A549 (cell line): ENCODE measurements around the gene ERMN. TPM values are rescaled to one million over a fixed set of nuclear protein-coding genes. Genes with fewer than 3 reads are reported as not detected.

ENCODE experiments used
- ATAC-seq, 2 experiments: fragments of 200-7000 bp in 1 of 2; fragments of >200 bp in 1 of 2; cut with Nextera tagmentation in 1 of 2; cut with Tn5 transposase in 1 of 2; 3 replicates each; pipeline versions ENCODE4 v1.8.0 to v1.9.1; 2018 to 2020; ENCODE audit warnings: mild to moderate bottlenecking in 1 of 2, moderate library complexity in 1 of 2
- CTCF ChIA-PET: fragments of 300-600 bp; sonication (Branson Sonifier 250); formaldehyde crosslinking; extraction: SDS; loops from one replicate; lab custom pipeline; 2021; ENCODE audit warnings: antibody characterized with exemption, inconsistent platforms; lab: Yijun Ruan, JAX
- POLR2A ChIA-PET: fragments of 350-600 bp; formaldehyde crosslinking; extraction: SDS; loops from one replicate; lab custom pipeline; 2021; ENCODE audit warnings: antibody characterized with exemption, inconsistent platforms; lab: Yijun Ruan, JAX
- DNase-seq, 2 experiments: peaks; one replicate each; pipeline versions ENCODE4 v3.0.0 to v3.0.0-alpha.2; 2011 to 2016; ENCODE audit warnings: low read depth in 1 of 2, low spot score in 1 of 2
- FAIRE-seq: peaks from 2 replicates; lab custom pipeline; 2011; peaks lifted over from hg19 to GRCh38; lab: Jason Lieb, UNC
- H3K27ac ChIP-seq, 2 experiments: fragments of >200 bp; sonication (Bioruptor Twin); formaldehyde crosslinking; 3 replicates each; pipeline ENCODE4 v1.5.1; 2016 to 2017
- H3K4me1 ChIP-seq: fragments of >200 bp; sonication (Bioruptor Twin); formaldehyde crosslinking; 3 replicates; pipeline ENCODE4 v1.6.1; 2016
- H3K4me2 ChIP-seq: fragments of >200 bp; sonication (Bioruptor Twin); formaldehyde crosslinking; 3 replicates; pipeline ENCODE4 v1.6.1; 2016
- H3K4me3 ChIP-seq: fragments of >200 bp; sonication (Bioruptor Twin); formaldehyde crosslinking; 3 replicates; pipeline ENCODE4 v1.5.1; 2016
- H3K9me3 ChIP-seq: fragments of >200 bp; sonication (Bioruptor Twin); formaldehyde crosslinking; 3 replicates; pipeline ENCODE4 v1.6.1; 2016
- CBX2 ChIP-seq: fragments of 200-600 bp; sonication (generic); IDR thresholded peaks from 2 replicates; pipeline ENCODE4 v1.6.1; 2016; ENCODE audit warnings: low read depth, mild to moderate bottlenecking, borderline replicate concordance
- CHD2 ChIP-seq: fragments of 150-350 bp; IDR thresholded peaks from 2 replicates; pipeline ENCODE4 v1.6.1; 2014; ENCODE audit warnings: low read length; ENCODE audit not compliant: partially characterized antibody
- ELK1 ChIP-seq: fragments of 150-350 bp; IDR thresholded peaks from 2 replicates; pipeline ENCODE4 v1.6.1; 2014; ENCODE audit warnings: low read depth, mild to moderate bottlenecking, low read length
- FOXS1 ChIP-seq: fragments of 250-450 bp; sonication (Bioruptor Pico); IDR thresholded peaks from 2 replicates; pipeline ENCODE4 v1.5.0; 2020; ENCODE audit warnings: mild to moderate bottlenecking, moderate library complexity
- HES2 ChIP-seq: fragments of >200 bp; sonication (Bioruptor Twin); formaldehyde crosslinking; IDR thresholded peaks from 2 replicates; pipeline ENCODE4 v1.6.1; 2016
- JUN ChIP-seq, 2 experiments: fragments of >200 bp; sonication (Bioruptor Twin); formaldehyde crosslinking; IDR thresholded peaks; 2 replicates in 1 of 2; 3 replicates in 1 of 2; pipeline ENCODE4 v1.6.1; 2016 to 2017
- JUNB ChIP-seq: fragments of >200 bp; sonication (Bioruptor Twin); formaldehyde crosslinking; IDR thresholded peaks from 2 replicates; pipeline ENCODE4 v1.6.1; 2016
- KDM5A ChIP-seq: fragments of 200-600 bp; sonication (generic); IDR thresholded peaks from 2 replicates; pipeline ENCODE4 v1.6.1; 2016; ENCODE audit warnings: antibody characterized with exemption, mild to moderate bottlenecking
- MAZ ChIP-seq: fragments of 150-350 bp; IDR thresholded peaks from 2 replicates; pipeline ENCODE4 v1.6.1; 2014; ENCODE audit warnings: antibody characterized with exemption, low read depth, low read length, borderline replicate concordance
- MYC ChIP-seq: IDR thresholded peaks from 2 replicates; pipeline ENCODE4 v1.6.1; 2012; ENCODE audit warnings: mild to moderate bottlenecking, inconsistent platforms, low read length, improper control_type of control experiment, borderline replicate concordance
- NFE2L2 ChIP-seq: fragments of 150-350 bp; conservative IDR thresholded peaks from 2 replicates; pipeline ENCODE4 v1.6.1; 2014; ENCODE audit warnings: low read length
- PHF8 ChIP-seq: fragments of 200-600 bp; sonication (generic); IDR thresholded peaks from 2 replicates; pipeline ENCODE4 v1.6.1; 2016; ENCODE audit warnings: low read depth, mild to moderate bottlenecking, antibody characterized with exemption, moderate library complexity, borderline replicate concordance
- RARB ChIP-seq: fragments of 250-450 bp; sonication (Bioruptor Pico); IDR thresholded peaks from 2 replicates; pipeline ENCODE4 v1.8.0; 2021; ENCODE audit warnings: mild to moderate bottlenecking, moderate library complexity
- RFX5 ChIP-seq: fragments of 450-650 bp; IDR thresholded peaks from 2 replicates; pipeline ENCODE4 v1.7.1; 2014; ENCODE audit warnings: antibody characterized with exemption, mild to moderate bottlenecking, moderate library complexity
- SMC3 ChIP-seq: fragments of >200 bp; sonication (Bioruptor Twin); formaldehyde crosslinking; IDR thresholded peaks from 3 replicates; pipeline ENCODE4 v1.6.1; 2018; ENCODE audit warnings: inconsistent platforms
- TFCP2L1 ChIP-seq: fragments of 250-450 bp; sonication (Bioruptor Pico); IDR thresholded peaks from 2 replicates; pipeline ENCODE4 v1.5.0; 2021; ENCODE audit warnings: mild to moderate bottlenecking
- TP53 ChIP-seq: fragments of 250-450 bp; sonication (Bioruptor Pico); IDR thresholded peaks from 2 replicates; pipeline ENCODE4 v1.5.0; 2021; ENCODE audit warnings: mild to moderate bottlenecking, moderate library complexity
- USF2 ChIP-seq: fragments of 450-650 bp; IDR thresholded peaks from 2 replicates; pipeline ENCODE4 v1.6.1; 2014; ENCODE audit warnings: antibody characterized with exemption
- ZFP36 ChIP-seq: fragments of 450-650 bp; IDR thresholded peaks from 2 replicates; pipeline ENCODE4 v1.6.1; 2014; ENCODE audit warnings: borderline replicate concordance; ENCODE audit not compliant: partially characterized antibody
- ZSCAN20 ChIP-seq: fragments of 250-450 bp; sonication (Bioruptor Pico); IDR thresholded peaks from 2 replicates; pipeline ENCODE4 v1.8.0; 2022; ENCODE audit warnings: mild to moderate bottlenecking, moderate library complexity
- WGBS: methylation state at CpG from one replicate; pipeline ENCODE4 v1.1.6; 2017; ENCODE audit errors: missing lambda C conversion rate; 5-methylcytosine and 5-hydroxymethylcytosine counted together
- polyA plus RNA-seq, 4 experiments: library from polyadenylated mRNA; depleted of rRNA in 3 of 4; stranded (reverse); fragments of >200 nt; fragmentation: RNase III in 1 of 4; extraction: RNeasy Plus Mini Kit Qiagen cat#74134 plus additional on column Dnase treatment in 1 of 4; gene quantifications; 2 replicates in 3 of 4; 3 replicates in 1 of 4; pipeline ENCODE4 v1.2.3, GENCODE V29; 2011 to 2017
- TF ChIP-seq, protein P1 (sequence below): fragments of >200 bp; sonication (Bioruptor Twin); formaldehyde crosslinking; IDR thresholded peaks from 3 replicates; pipeline ENCODE4 v1.6.1; 2016

Gene ERMN
- polyA plus RNA-seq, 2 of the 4 experiments (the other 2 are of a cell fraction) = not detected

DNA sequence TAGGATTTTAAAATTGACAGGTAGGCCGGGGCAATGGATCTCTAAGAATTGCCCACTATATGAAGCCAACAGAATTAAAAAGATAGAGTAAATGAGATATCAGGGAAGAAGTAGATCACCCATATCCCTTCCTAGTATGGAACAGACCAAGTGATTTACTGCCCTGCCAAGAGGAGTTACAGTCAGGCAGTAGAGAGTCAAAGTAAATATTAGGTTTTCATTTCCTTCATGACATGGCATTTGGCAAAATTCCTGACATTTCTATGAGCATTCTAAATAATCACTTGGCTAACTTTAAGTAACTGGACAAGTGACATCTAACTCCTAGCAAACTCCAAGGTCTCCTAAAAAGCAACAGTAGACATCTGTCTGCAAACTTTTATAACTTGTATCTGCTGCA lies 34.6 kb downstream of the ERMN start:
- ATAC-seq = peak; percentile 90 to 94
- Histone ChIP-seq H3K9me3 (no peaks in the 10 kb centered on the region), H3K4me3 (no peak overlapping the region)
- CTCF ChIA-PET = interaction anchor here (1.2 to 2.2 kb wide), 2 partner anchors 12 to 36 kb away, joined by 7 to 11 read pairs; no protein-coding TSS in a partner anchor
- TF ChIP-seq USF2 (no peak), JUNB (peak; percentile 40; the same call in 1 of the 2 replicates), JUN (IDR thresholded peaks at IDR 0.05) (no peak), RFX5 (no peak)
- TF ChIP-seq, all 56 proteins: peak for 1
- DNase-seq (peak in 1 of 2 experiments; percentile 65), FAIRE-seq (no peak)
- WGBS = 5% methylated on average over 1 of the region's 1 CpG
- H3K27ac ChIP-seq = peak overlapping the region; percentile 45 to 49; a peak in 4 of 6 replicates
- peak overlapping the region; percentile 55 for H3K4me2 ChIP-seq
- peaks cover 17% of the 10 kb centered on the region for H3K4me1 ChIP-seq
- POLR2A ChIA-PET = no interaction called here

GRCh38 chr2:157290525-157290924 lies 35.1 kb downstream of the ERMN start:
- DNase-seq = no peak
- peak overlapping the region; percentile 55 for H3K4me2 ChIP-seq
- no peak overlapping the region for H3K4me3 ChIP-seq
- ChIA-PET CTCF (interaction anchor here (1.3 kb wide), 1 partner anchor 12 kb away, joined by 6 read pairs; no protein-coding TSS in a partner anchor), POLR2A (no interaction called here)
- H3K27ac ChIP-seq = peak overlapping the region; percentile 45 to 49; a peak in 4 of 6 replicates
- ATAC-seq = peak; percentile 30 to 42; a peak in 2 of 6 replicates
- H3K9me3 ChIP-seq = no peaks in the 10 kb centered on the region
- TF ChIP-seq ZSCAN20 = no peak
- no peak for TF ChIP-seq TP53
- no peak for TF ChIP-seq MAZ
- no peak for TF ChIP-seq ZFP36
- TF ChIP-seq CHD2 = no peak
- no peak for TF ChIP-seq JUNB
- no peak for TF ChIP-seq ELK1
- no peak for TF ChIP-seq RARB
- no peak for TF ChIP-seq CBX2
- no peak for TF ChIP-seq NFE2L2
- no peak for TF ChIP-seq KDM5A
- TF ChIP-seq, protein P1, sequence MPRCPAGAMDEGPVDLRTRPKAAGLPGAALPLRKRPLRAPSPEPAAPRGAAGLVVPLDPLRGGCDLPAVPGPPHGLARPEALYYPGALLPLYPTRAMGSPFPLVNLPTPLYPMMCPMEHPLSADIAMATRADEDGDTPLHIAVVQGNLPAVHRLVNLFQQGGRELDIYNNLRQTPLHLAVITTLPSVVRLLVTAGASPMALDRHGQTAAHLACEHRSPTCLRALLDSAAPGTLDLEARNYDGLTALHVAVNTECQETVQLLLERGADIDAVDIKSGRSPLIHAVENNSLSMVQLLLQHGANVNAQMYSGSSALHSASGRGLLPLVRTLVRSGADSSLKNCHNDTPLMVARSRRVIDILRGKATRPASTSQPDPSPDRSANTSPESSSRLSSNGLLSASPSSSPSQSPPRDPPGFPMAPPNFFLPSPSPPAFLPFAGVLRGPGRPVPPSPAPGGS = no peak
- no peak for TF ChIP-seq TFCP2L1
- TF ChIP-seq MYC = no peak
- no peak for TF ChIP-seq HES2
- no peak for TF ChIP-seq SMC3
- 66% methylated on average over 2 of the region's 2 CpGs for WGBS
- FAIRE-seq = no peak
- peaks cover 17% of the 10 kb centered on the region for H3K4me1 ChIP-seq

- FAIRE-seq = no peak
- CTCF ChIA-PET = interaction anchor here (1.3 to 2.6 kb wide), 3 partner anchors 15 to 41 kb away, joined by 3 to 13 read pairs (median 4); no protein-coding TSS in a partner anchor
- 79% methylated on average over 1 of the region's 1 CpG for WGBS
These were observed 38.5 kb downstream of the ERMN start for GRCh38 chr2:157287160-157287559.

More at GRCh38 chr2:157287160-157287559, 38.5 kb downstream of the ERMN start:
- ATAC-seq (no peak), DNase-seq (no peak)
- no peak overlapping the region for H3K4me3 ChIP-seq
- H3K9me3 ChIP-seq = no peaks in the 10 kb centered on the region
- TF ChIP-seq PHF8 (no peak), FOXS1 (CRISPR knock-in tag) (no peak)
- H3K4me1 ChIP-seq = peaks cover 17% of the 10 kb centered on the region
- POLR2A ChIA-PET = no interaction called here
- H3K27ac ChIP-seq = no peak overlapping the region
- no peak overlapping the region for H3K4me2 ChIP-seq
